ENCODE results near the gene SNX13.
"Not testable (repeated sequence)": the region's sequence is repeated elsewhere in the genome, so short reads cannot be mapped to it uniquely, and the experiment has no call there.

The SNX13 gene

GRCh38 chr7:17832820-17833355, 107.4 kb downstream of the SNX13 start:
- TF ChIP-seq POLR2A (IDR thresholded peaks at IDR 0.05; ENCODE audit: low read depth, low read length): no peak
- FAIRE-seq (no peak), DNase-seq (ENCODE audit: insufficient read length, low spot score) (no peak)

DNA sequence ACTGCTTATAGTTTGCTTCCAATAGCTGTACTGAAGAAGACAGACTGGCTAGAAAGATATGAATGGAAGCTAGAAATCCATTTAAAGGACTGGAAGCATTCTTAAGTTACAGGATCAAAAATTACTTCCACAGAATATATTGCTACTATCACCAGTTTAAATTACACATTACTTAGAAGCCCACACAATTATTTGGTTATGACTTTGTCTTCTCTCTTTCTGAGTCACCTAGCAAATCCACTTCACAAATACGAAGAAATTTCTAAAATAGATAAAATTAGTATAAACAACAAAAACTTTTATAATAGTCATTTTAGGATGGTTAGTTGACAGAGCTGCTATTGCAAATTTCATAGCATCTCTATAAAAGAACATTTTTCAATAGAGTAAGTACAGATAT, 108.1 kb downstream of the SNX13 start:
- TF ChIP-seq POLR2A (IDR thresholded peaks at IDR 0.05; ENCODE audit: low read depth, low read length): no peak
- DNase-seq (ENCODE audit: insufficient read length, low spot score) (no peak), FAIRE-seq (peak; percentile 91)

- DNase-seq (ENCODE audit: insufficient read length, low spot score) (no peak), FAIRE-seq (peak; percentile 41)
- TF ChIP-seq POLR2A (IDR thresholded peaks at IDR 0.05; ENCODE audit: low read depth, low read length): no peak
These were observed 110.1 kb downstream of the SNX13 start for GRCh38 chr7:17830206-17830605.

- FAIRE-seq (peak; percentile 80), DNase-seq (ENCODE audit: insufficient read length, low spot score) (no peak)
- no peak for TF ChIP-seq POLR2A (IDR thresholded peaks at IDR 0.05; ENCODE audit: low read depth, low read length)
These were observed 111.3 kb downstream of the SNX13 start for GRCh38 chr7:17829001-17829400.

GRCh38 chr7:17822547-17823173, 117.6 kb downstream of the SNX13 start:
- DNase-seq (ENCODE audit: insufficient read length, low spot score) (no peak), FAIRE-seq (peak; percentile 81)

GRCh38 chr7:17816903-17817302, 123.4 kb downstream of the SNX13 start:
- DNase-seq (ENCODE audit: insufficient read length, low spot score): no peak
- FAIRE-seq: no peak
- no peak for TF ChIP-seq POLR2A (IDR thresholded peaks at IDR 0.05; ENCODE audit: low read depth, low read length)

More at GRCh38 chr7:17822547-17823173, 117.6 kb downstream of the SNX13 start:
- TF ChIP-seq POLR2A (IDR thresholded peaks at IDR 0.05; ENCODE audit: low read depth, low read length): no peak

DNA sequence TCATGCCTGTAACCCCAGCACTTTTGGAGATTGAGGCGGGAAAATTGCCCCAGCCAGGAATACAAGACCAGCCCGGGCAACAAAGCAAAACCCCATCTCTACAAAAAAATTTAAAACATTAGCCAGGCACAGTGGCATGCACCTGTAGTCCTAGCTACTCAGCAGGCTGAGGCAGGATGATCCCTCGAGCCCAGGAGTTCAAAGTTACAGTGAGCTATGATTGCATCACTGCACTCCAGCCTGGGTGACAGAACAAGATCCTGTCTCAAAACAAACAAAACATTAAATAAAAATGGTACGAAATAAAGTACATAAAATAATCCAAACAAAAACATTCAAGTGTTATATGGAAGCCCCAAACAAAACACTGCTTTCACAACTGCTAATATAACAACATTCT, 125.0 kb downstream of the SNX13 start:
- DNase-seq (ENCODE audit: insufficient read length, low spot score): no peak
- no peak for TF ChIP-seq POLR2A (IDR thresholded peaks at IDR 0.05; ENCODE audit: low read depth, low read length)
- no peak for FAIRE-seq

GRCh38 chr7:17814058-17814457, 126.2 kb downstream of the SNX13 start:
- TF ChIP-seq POLR2A (IDR thresholded peaks at IDR 0.05; ENCODE audit: low read depth, low read length): no peak
- DNase-seq (ENCODE audit: insufficient read length, low spot score): no peak
- FAIRE-seq: peak; percentile 23

- not testable (repeated sequence) for DNase-seq (ENCODE audit: insufficient read length, low spot score); FAIRE-seq
These were observed 131.1 kb downstream of the SNX13 start for GRCh38 chr7:17809215-17809614.

GRCh38 chr7:17807242-17807641, 133.1 kb downstream of the SNX13 start:
- FAIRE-seq (no peak), DNase-seq (ENCODE audit: insufficient read length, low spot score) (no peak)
- TF ChIP-seq POLR2A (IDR thresholded peaks at IDR 0.05; ENCODE audit: low read depth, low read length): no peak

GRCh38 chr7:17806631-17807030, 133.7 kb downstream of the SNX13 start:
- no peak for DNase-seq (ENCODE audit: insufficient read length, low spot score)
- TF ChIP-seq POLR2A (IDR thresholded peaks at IDR 0.05; ENCODE audit: low read depth, low read length): no peak
- FAIRE-seq: no peak

DNA sequence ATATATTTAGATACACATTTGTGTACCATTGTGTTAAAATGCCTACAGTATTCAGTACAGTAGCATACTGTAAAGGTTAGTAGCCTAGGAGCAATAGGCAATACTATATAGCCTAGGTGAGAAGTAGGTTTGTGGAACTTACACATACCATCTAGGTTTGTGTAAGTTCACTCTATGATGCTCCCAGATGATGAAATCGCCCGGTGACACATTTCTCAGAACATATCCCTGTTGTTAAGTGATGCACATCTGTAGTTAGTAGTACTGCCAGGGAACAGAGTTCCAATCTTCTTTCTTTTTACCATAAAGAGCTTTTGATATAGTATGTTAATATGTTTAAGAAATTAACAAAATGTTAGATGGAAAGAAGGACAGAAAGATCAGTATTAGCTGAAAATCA, 138.2 kb downstream of the SNX13 start:
- DNase-seq (ENCODE audit: insufficient read length, low spot score): no peak
- peak; percentile 89 for FAIRE-seq

DNA sequence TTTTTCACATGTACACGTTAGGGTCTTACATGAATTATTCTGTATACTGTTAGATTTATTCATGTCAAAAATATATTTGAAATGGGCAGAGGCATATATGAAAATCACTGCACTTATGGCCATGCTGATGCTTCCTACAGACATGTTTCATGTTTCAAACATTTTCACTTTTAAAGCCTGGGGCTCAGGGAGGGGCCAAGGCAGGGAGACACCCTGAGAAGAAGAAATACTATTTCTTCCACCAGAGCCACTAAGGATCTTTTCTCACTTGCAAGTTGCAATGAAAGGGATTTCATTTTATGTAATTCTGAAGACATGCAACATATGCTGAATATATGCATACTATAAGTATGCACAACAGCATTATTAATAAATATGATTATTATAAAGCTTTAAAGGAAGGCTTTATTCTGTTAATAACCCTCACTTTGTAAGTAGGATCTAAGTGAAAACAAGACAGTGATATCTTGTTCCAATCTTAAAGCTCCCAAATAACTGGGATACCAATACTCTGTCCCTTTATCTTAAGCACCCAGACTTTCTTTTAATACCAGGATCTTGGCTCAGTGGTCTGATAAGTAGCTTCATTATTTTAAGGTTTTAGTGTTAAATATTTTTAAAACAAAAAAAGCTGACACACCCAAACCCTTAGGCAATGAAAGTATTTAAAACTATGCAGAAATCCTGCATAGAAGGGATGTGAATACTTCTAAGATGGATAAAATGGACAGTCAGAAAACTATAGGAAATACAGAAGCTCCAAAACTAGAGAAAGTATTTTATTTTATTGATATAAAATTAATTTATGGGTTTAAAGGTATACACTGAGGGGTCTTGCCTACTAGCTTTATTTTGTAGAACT, 148.0 kb downstream of the SNX13 start:
- DNase-seq (ENCODE audit: insufficient read length, low spot score) (no peak), FAIRE-seq (peak; percentile 50)
- TF ChIP-seq POLR2A (IDR thresholded peaks at IDR 0.05; ENCODE audit: low read depth, low read length): no peak

More for the DNA sequence above, 138.2 kb downstream of the SNX13 start:
- TF ChIP-seq POLR2A (IDR thresholded peaks at IDR 0.05; ENCODE audit: low read depth, low read length): no peak

- DNase-seq (ENCODE audit: insufficient read length, low spot score): no peak
- no peak for FAIRE-seq
- no peak for TF ChIP-seq POLR2A (IDR thresholded peaks at IDR 0.05; ENCODE audit: low read depth, low read length)
These were observed 153.0 kb downstream of the SNX13 start for GRCh38 chr7:17787257-17787656.

Measured in H54 (cell line).